GM23338 (cell line): ENCODE data around the gene FCRL5. TPM values are rescaled to one million over a fixed set of nuclear protein-coding genes. Genes with fewer than 3 reads are reported as not detected.

ENCODE experiments used
- ATAC-seq: fragments of 200-7000 bp; cut with Tn5 transposase; 3 replicates; pipeline ENCODE4 v1.9.1; 2020
- DNase-seq: peaks from one replicate; pipeline ENCODE4 v3.0.0-alpha.2; 2015; ENCODE audit warnings: low spot score
- H2AFZ ChIP-seq: fragments of 200-600 bp; sonication (generic); 2 replicates; pipeline ENCODE4 v1.8.0; 2016; ENCODE audit warnings: antibody characterized with exemption, mild to moderate bottlenecking, moderate library complexity
- H3F3A ChIP-seq: fragments of 200-600 bp; sonication (generic); replicated peaks from 2 replicates; pipeline ENCODE4 v1.8.0; 2017; ENCODE audit warnings: antibody characterized with exemption, mixed run types, low read depth
- H3K27ac ChIP-seq: fragments of 200-600 bp; sonication (generic); 2 replicates; pipeline ENCODE4 v1.6.1; 2016; ENCODE audit warnings: low read depth
- H3K27me3 ChIP-seq: fragments of 200-600 bp; sonication (generic); 2 replicates; pipeline ENCODE4 v1.8.0; 2016; ENCODE audit warnings: mild to moderate bottlenecking, mixed run types, moderate library complexity; ENCODE audit not compliant: insufficient read depth
- H3K36me3 ChIP-seq: fragments of 200-600 bp; sonication (generic); 2 replicates; pipeline ENCODE4 v1.8.0; 2016; ENCODE audit warnings: mild to moderate bottlenecking; ENCODE audit not compliant: insufficient read depth
- H3K4me1 ChIP-seq: fragments of 200-600 bp; sonication (generic); 2 replicates; pipeline ENCODE4 v1.8.0; 2016; ENCODE audit warnings: mild to moderate bottlenecking, moderate library complexity; ENCODE audit not compliant: insufficient read depth
- H3K4me2 ChIP-seq: fragments of 200-600 bp; sonication (generic); 2 replicates; pipeline ENCODE4 v1.7.1; 2017; ENCODE audit warnings: mixed run types
- H3K4me3 ChIP-seq: fragments of 200-600 bp; sonication (generic); 2 replicates; pipeline ENCODE4 v1.6.1; 2016; ENCODE audit warnings: mixed run types
- H3K79me2 ChIP-seq: fragments of 200-600 bp; sonication (generic); replicated peaks from 2 replicates; pipeline ENCODE4 v1.8.0; 2017; ENCODE audit warnings: mild to moderate bottlenecking; ENCODE audit not compliant: insufficient read depth
- H3K9me2 ChIP-seq: fragments of 200-600 bp; sonication (generic); 2 replicates; pipeline ENCODE4 v1.8.0; 2017; ENCODE audit not compliant: insufficient read depth
- H4K20me1 ChIP-seq: fragments of 200-600 bp; sonication (generic); replicated peaks from 2 replicates; pipeline ENCODE4 v1.8.0; 2017; ENCODE audit warnings: mild to moderate bottlenecking; ENCODE audit not compliant: insufficient read depth
- H3K27ac Mint-ChIP-seq: 2 replicates; pipeline ENCODE4 v1.8.0; 2020; ENCODE audit warnings: inconsistent platforms, mild to moderate bottlenecking, moderate library complexity, mixed read lengths
- H3K27me3 Mint-ChIP-seq: 3 replicates; pipeline ENCODE4 v1.8.0; 2022; ENCODE audit warnings: low read depth, mild to moderate bottlenecking, moderate library complexity, mixed read lengths, inconsistent platforms; ENCODE audit not compliant: insufficient read depth, poor library complexity
- H3K36me3 Mint-ChIP-seq: 3 replicates; pipeline ENCODE4 v1.8.0; 2021; ENCODE audit warnings: low read depth, mild to moderate bottlenecking, inconsistent platforms, moderate library complexity, mixed read lengths
- H3K4me1 Mint-ChIP-seq: 3 replicates; pipeline ENCODE4 v1.8.0; 2020; ENCODE audit warnings: mild to moderate bottlenecking, inconsistent platforms, mixed read lengths
- H3K4me3 Mint-ChIP-seq: 3 replicates; pipeline ENCODE4 v1.8.0; 2021; ENCODE audit warnings: moderate library complexity, mild to moderate bottlenecking, inconsistent platforms, mixed read lengths
- H3K9me3 Mint-ChIP-seq: 3 replicates; pipeline ENCODE4 v1.8.0; 2020; ENCODE audit warnings: moderate library complexity, mild to moderate bottlenecking, inconsistent platforms, mixed read lengths
- CREB1 ChIP-seq: fragments of 250-450 bp; sonication (Bioruptor Pico); IDR thresholded peaks from 2 replicates; pipeline ENCODE4 v1.5.0; 2020; ENCODE audit warnings: low read depth, mild to moderate bottlenecking, moderate library complexity
- ETS1 ChIP-seq: IDR thresholded peaks from 2 replicates; pipeline ENCODE4 v1.6.1; 2016; ENCODE audit warnings: antibody characterized with exemption
- EZH2phosphoT487 ChIP-seq: fragments of 200-600 bp; sonication (generic); IDR thresholded peaks from one replicate; pipeline ENCODE4 v1.8.1; 2018; ENCODE audit warnings: antibody characterized with exemption; ENCODE audit not compliant: unreplicated experiment
- JUNB ChIP-seq: IDR thresholded peaks from one replicate; pipeline ENCODE4 v1.6.1; 2016; ENCODE audit warnings: antibody characterized with exemption; ENCODE audit not compliant: unreplicated experiment
- REST ChIP-seq: IDR thresholded peaks from one replicate; pipeline ENCODE4 v1.6.1; 2018; ENCODE audit warnings: antibody characterized with exemption; ENCODE audit not compliant: unreplicated experiment
- STAT1 ChIP-seq: IDR thresholded peaks from one replicate; pipeline ENCODE4 v1.6.1; 2016; ENCODE audit warnings: antibody characterized with exemption; ENCODE audit not compliant: unreplicated experiment
- ZNF114 ChIP-seq: fragments of 250-450 bp; sonication (Bioruptor Pico); IDR thresholded peaks from 2 replicates; pipeline ENCODE4 v1.5.0; 2020; ENCODE audit warnings: mild to moderate bottlenecking, moderate library complexity
- polyA plus RNA-seq: library from polyadenylated mRNA; unstranded; fragments of >200 nt; fragmentation: Nextera tagmentation; extraction: Ambion mirVana; gene quantifications from 2 replicates; pipeline ENCODE4 v1.2.1, GENCODE V29; 2016
- total RNA-seq: library from RNA; depleted of rRNA; stranded (reverse); fragments of >200 nt; shearing (Covaris generic); gene quantifications from 2 replicates; pipeline ENCODE4 v1.2.3, GENCODE V29; 2014

Gene FCRL5
- total and polyA plus RNA-seq, 2 experiments from 2014 or later: 0.79 to 2.8 TPM

- Histone ChIP-seq H2AFZ (no peak within 1 kb of the TSS), H3K9me2 (no peaks in the 10 kb centered on the region), H3F3A (no peaks in the 10 kb centered on the region), H4K20me1 (no peaks in the 10 kb centered on the region), H3K27me3 (no peaks in the 10 kb centered on the region), H3K4me3 (no peak within 1 kb of the TSS), H3K4me2 (no peak within 1 kb of the TSS), H3K36me3 (no peaks in the 10 kb centered on the region), H3K4me1 (no peaks in the 10 kb centered on the region), H3K27ac (no peak within 1 kb of the TSS), H3K79me2 (no peaks in the 10 kb centered on the region)
- H3K27me3 Mint-ChIP-seq: no peaks in the 10 kb centered on the region
- no peak within 1 kb of the TSS for H3K4me3 Mint-ChIP-seq
- no peaks in the 10 kb centered on the region for H3K4me1 Mint-ChIP-seq
- H3K36me3 Mint-ChIP-seq: no peaks in the 10 kb centered on the region
- H3K9me3 Mint-ChIP-seq: no peaks in the 10 kb centered on the region
- no peak within 1 kb of the TSS for H3K27ac Mint-ChIP-seq
- no peak for ATAC-seq
- DNase-seq: no peak
- TF ChIP-seq EZH2phosphoT487 (no peak), REST (no peak), ZNF114 (CRISPR knock-in tag) (no peak)
Observed at GRCh38 chr1:157597959-157598667, 45.8 kb upstream of the FCRL5 start, which contains the start of gene FCRL4. Gene FCRL4, minus strand, starts transcription at chr1:157598085. Its CDS starts 141 bp downstream, at chr1:157597944.

GRCh38 chr1:157596384-157596783 lies 44.1 kb upstream of the FCRL5 start:
- H3K27me3 Mint-ChIP-seq: no peaks in the 10 kb centered on the region
- H3K4me3 Mint-ChIP-seq: no peak overlapping the region
- Histone ChIP-seq H3K36me3 (no peaks in the 10 kb centered on the region), H3K27ac (no peak overlapping the region), H3K27me3 (no peaks in the 10 kb centered on the region), H4K20me1 (no peaks in the 10 kb centered on the region), H3K4me2 (no peak overlapping the region), H3K9me2 (no peaks in the 10 kb centered on the region), H3F3A (no peaks in the 10 kb centered on the region), H2AFZ (no peak overlapping the region), H3K4me3 (no peak overlapping the region), H3K79me2 (no peaks in the 10 kb centered on the region), H3K4me1 (no peaks in the 10 kb centered on the region)
- TF ChIP-seq CREB1 (CRISPR knock-in tag) (no peak), JUNB (no peak), STAT1 (no peak), ETS1 (no peak)
- H3K36me3 Mint-ChIP-seq: no peaks in the 10 kb centered on the region
- H3K4me1 Mint-ChIP-seq: no peaks in the 10 kb centered on the region
- no peak overlapping the region for H3K27ac Mint-ChIP-seq
- ATAC-seq (no peak), DNase-seq (no peak)
- no peaks in the 10 kb centered on the region for H3K9me3 Mint-ChIP-seq
